GM18907 (cell line): ENCODE data around the gene MAST1.

Experiments
- ATAC-seq: cut with Tn5 transposase; IDR thresholded peaks from one replicate; pipeline ENCODE4 v1.9.1; 2021; ENCODE audit warnings: mild to moderate bottlenecking, moderate library complexity; ENCODE audit not compliant: unreplicated experiment

MAST1 gene

GRCh38 chr19:12867120-12868099 lies 29.1 kb downstream of the MAST1 start:
- peak; percentile 62 for ATAC-seq

DNA sequence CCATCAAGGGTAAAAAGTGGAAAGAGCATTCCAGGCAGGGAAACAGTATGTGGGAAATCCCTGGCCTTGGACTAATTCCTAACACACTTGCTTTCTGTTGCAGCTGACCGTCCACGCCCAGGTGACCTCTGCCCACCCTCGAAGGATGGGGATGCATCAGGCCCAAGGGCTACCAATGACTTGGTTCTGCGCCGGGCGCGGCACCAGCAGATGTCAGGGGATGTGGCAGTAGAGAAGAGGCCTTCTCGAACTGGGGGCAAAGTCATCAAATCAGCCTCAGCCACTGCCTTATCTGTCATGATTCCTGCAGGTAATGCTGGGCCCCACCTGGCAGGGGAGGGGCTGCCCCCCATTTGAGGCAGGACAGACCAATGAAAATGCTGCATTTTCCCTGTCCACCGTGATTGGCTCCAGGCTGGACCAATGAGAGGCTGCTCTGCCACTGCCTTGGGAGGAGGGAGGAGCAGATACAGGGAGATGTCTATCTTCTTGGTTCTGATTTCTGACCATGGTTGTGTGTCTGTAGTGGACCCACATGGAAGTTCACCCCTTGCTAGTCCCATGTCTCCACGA lies 30.3 kb downstream of the MAST1 start:
- no peak for ATAC-seq

- ATAC-seq: no peak
These were observed 33.4 kb downstream of the MAST1 start for GRCh38 chr19:12871681-12872080.

DNA sequence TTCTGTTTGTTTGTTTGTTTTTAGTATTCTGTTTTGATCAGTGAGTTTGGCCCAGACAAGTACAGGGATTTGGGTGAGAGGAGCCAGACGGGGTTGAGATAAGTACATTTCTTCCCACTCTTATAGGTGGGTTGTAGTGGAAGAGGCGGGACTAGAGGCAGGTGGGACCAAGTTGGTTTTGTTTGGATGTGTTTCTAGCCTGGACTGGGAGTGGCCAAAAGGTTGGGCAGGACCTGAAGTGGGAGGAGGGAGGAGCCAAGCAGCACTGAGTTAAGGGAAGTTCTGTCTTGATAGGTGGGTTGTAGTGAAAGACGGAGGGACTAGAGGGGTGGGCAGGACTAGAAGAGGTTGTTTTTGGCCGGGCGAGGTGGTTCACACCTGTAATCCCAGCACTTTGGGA lies 33.9 kb downstream of the MAST1 start:
- no peak for ATAC-seq

DNA sequence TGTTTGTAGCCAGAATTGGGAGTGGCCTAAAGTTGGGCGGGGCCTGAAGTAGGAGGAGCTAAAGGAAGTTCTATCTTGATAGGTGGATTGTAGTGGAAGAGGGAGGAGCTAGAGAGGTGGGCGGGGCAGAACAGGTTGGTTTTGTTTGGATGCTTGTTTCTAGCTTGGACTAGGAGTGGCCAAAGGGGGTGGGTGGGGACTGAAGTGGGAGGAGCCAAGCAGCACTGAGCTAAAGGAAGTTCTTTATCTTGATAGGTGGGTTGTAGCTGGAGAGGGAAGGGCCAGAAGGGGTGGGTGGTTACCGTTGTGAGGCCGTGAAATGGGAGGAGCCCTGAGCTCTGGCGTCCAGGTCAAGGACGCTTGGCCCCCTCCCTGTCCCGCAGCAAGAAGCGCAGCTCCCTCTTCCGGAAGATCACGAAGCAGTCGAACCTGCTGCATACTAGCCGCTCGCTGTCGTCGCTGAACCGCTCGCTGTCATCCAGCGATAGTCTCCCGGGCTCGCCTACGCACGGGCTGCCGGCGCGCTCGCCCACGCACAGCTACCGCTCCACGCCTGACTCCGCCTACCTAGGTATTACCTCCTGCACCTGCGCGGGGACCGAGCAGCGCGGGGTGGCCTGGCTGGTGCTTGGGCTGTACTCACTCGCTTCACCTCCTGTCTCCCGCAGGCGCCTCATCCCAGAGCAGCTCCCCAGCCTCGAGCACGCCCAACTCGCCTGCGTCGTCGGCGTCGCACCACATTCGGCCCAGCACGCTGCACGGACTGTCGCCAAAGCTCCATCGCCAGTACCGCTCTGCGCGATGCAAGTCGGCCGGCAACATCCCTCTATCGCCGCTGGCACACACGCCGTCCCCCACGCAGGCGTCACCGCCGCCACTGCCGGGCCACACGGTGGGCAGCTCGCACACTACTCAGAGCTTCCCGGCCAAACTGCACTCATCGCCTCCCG lies 34.9 kb downstream of the MAST1 start:
- ATAC-seq: no peak

GRCh38 chr19:12873891-12874745 lies 35.8 kb downstream of the MAST1 start:
- ATAC-seq: no peak

DNA sequence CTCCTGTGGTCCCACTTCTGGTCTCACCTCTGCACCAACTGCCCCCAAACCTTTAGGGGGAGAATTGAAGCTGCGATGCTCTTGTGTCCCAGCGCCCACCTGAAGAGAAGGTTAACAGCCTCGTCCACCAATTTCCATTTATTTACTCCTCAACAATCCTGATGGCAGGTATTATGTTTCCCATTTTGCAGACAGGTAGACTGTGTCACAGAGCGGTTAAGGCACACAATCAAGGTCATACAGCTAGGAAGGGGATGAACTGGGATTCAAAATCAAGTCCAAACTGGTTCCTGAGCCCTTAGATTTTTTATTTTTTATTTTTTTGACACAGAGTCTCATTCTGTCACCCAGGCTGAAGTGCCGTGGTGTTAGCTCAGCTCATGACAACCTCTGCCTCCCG lies 36.8 kb downstream of the MAST1 start:
- no peak for ATAC-seq

- ATAC-seq: peak; percentile 17
These were observed 42.3 kb downstream of the MAST1 start for GRCh38 chr19:12880551-12881171.

DNA sequence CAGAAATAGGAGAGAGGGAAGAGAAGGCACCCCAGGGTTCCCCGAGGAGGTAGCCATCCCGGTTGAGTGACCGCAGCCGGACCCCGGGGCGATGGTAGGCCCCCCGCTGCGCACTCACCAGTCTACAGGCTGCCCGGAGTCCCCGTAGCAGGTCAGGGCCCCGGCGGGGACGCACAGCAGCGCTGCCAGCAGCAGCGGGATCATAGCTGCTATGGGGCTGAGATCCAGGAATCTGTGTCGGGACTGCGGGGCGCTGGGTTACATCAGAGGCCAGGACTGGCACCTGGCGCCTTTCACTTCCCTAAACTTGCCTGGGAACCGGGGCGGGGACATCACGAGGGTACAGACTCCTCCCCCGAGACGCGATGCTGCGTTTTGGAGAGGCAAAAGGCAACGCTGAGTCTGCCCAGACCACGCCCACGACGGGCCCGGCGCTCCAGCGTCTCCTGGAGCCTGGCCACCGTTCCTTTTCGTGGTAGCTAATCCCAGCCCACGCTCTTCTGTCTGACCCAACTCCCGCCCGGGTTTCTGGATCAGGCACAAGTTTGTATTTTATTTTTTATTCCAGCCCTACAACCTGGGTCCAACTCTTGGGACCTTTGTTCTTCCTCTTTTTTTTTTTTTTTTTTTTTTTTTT lies 43.0 kb downstream of the MAST1 start, which contains the start of gene DNASE2:
DNASE2 (minus strand) TSS at position 278 of the 637 bp plus-strand sequence; CDS start at position 204, 74 bp downstream.
- peak; percentile 84 for ATAC-seq

GRCh38 chr19:12882589-12882988 lies 44.3 kb downstream of the MAST1 start:
- no peak for ATAC-seq

DNA sequence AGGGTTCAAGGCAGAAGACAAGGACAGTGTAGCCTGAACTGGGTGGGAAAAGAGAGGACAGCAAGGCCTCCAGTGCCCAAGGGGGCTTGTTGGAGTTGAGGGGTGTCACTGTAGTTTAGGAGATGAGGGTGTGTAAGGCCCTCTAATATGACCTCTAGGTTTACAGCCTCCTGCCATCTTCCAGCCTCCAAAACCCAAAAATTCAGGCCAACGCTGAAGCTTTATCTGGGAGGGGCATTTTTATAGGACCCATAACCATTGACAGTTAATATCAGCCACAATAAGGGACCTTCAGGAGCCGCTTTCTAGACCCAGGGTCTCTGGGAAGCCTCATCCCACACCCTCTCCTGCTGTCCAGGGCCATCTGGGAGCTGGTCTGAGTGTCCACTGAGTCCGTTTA lies 45.9 kb downstream of the MAST1 start:
- ATAC-seq: no peak

GRCh38 chr19:12884627-12884925 lies 46.3 kb downstream of the MAST1 start:
- no peak for ATAC-seq

GRCh38 chr19:12884926-12885748 lies 46.8 kb downstream of the MAST1 start:
- ATAC-seq: no peak

DNA sequence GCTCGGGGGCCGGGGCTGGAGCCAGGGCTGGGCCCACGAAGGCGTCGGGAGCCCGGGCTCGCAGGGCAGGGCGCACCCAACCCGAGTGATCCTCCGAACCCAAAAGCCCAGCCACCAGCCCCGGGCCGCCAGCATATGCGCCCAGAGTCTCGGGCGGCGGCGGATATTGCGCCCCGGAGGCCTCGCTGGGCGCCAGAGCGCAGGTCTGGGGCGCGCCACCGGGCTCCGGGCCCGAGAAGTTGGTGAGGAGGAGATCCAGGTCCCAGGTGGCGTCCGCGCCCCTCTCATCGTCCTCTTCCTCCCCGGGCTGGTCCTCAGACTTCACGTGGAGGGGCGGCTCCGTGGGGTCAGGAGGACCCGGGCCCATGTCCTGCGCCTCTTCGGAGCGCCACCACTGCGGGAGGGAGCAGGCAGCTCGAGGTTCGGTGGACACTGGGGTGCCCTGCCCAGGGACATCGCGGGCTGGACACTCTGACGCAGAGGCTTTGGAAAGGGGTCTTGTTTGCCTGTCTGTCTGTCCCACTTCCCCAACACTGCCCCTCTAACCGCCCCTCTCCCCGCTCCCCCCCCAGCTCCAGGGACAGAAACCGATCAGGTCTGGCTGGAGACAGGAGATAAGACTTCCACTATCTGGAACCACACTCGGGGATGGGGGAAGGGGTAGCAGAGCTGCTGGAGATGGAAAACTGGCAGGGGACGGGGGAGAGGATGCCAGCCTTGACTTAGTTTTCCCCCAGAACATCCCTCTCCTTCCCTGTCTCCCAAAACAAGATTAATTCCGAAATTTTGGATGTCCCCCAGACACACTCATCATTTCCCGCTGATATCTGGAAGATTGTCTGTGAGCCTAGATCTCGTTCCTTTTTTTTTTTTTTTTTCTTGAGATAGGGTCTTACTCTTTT lies 47.7 kb downstream of the MAST1 start:
- ATAC-seq: no peak

DNA sequence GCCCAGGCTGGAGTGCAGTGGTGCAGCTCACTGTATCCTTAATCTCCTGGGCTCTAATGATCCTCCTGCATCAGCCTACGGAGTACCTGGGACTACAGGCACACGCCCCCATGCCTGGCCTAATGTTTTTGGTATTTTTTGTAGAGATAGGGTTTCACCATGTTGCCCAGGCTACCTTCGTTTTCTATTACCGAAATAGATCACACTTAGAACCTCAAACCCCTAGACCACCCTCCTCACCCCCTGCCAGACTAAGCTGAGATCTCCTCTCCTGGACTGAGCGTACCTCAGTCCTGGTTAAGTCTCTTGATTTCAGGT lies 48.3 kb downstream of the MAST1 start:
- no peak for ATAC-seq

DNA sequence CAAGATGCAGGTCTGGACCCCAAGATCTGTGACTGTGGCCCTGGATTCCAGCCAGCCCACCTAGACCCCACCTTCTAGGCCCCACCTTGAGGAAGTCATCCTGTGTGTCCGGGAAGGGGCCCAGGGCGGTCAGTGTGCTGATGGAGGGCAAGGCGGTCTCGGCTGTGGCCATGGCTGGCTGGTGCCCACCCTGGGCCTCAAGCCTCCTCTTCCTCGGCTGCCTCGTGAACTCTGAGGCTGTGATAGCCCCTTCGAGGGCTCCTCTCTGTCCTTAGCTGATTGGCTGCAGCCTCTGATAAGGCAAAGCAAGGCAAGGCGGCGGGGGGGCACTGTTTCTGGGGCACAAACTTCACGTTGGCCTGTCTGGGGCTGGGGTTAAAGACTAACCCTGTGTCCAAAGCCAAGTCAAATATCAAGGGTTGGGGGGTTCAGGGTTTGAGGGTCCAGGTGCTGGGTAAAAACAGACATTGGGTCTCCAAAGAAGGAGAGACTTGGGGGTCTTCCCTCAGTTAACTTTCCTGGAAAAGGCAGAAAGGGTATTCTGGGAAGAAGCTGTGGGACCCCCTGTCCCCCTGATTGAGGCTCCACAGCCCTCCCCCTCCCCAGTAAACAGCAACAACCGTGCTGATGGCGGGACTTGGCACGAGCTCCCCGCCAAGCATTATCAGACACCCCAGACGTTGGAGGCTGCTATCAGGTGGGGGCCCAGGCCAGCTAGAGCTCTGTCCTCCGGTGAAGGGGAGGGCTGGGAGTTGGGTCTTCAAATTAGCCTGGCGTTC lies 48.8 kb downstream of the MAST1 start, which contains the start of gene KLF1:
KLF1 (minus strand) TSS at position 233 of the 779 bp plus-strand sequence; CDS start at position 172, 61 bp downstream.
- no peak for ATAC-seq
